Measurements from ENCODE around the gene CAMTA1.

Gene CAMTA1

GRCh38 chr1:7636795-7637526 is 851.7 kb downstream of the CAMTA1 start:
- H3K4me1 ChIP-seq (ENCODE audit: control insufficient read depth, insufficient read depth, low read length) = no peaks in the 10 kb centered on the region
- ChIA-PET CTCF (no interaction called here), POLR2A (no interaction called here)
- H3K9me3 ChIP-seq (ENCODE audit: control insufficient read depth, insufficient read depth, low read depth, low read length) = no peaks in the 10 kb centered on the region
- no peaks in the 10 kb centered on the region for H3K36me3 ChIP-seq (ENCODE audit: control insufficient read depth in 2 of 2, insufficient read depth in 1 of 2, low read length in 2 of 2)
- TF ChIP-seq ZNF473 (tag by site-specific recombination; IDR thresholded peaks at IDR 0.05) (no peak), ZNF132 (tag by site-specific recombination; IDR thresholded peaks at IDR 0.05; ENCODE audit: borderline replicate concordance) (no peak), PRDM10 (tag by site-specific recombination; IDR thresholded peaks at IDR 0.05) (no peak), ZNF223 (tag by site-specific recombination; IDR thresholded peaks at IDR 0.05) (no peak), ZNF514 (tag by site-specific recombination; IDR thresholded peaks at IDR 0.05) (no peak), ZSCAN16 (tag by site-specific recombination; IDR thresholded peaks at IDR 0.05) (no peak), ZNF654 (tag by site-specific recombination; IDR thresholded peaks at IDR 0.05; ENCODE audit: low read depth) (no peak), ZNF48 (tag by site-specific recombination; IDR thresholded peaks at IDR 0.05) (no peak), ZNF324 (tag by site-specific recombination; IDR thresholded peaks at IDR 0.05) (no peak), ATF2 (tag by site-specific recombination; IDR thresholded peaks at IDR 0.05; ENCODE audit: low read depth) (no peak), ZNF394 (tag by site-specific recombination; IDR thresholded peaks at IDR 0.05; ENCODE audit: borderline replicate concordance) (no peak), ZNF221 (tag by site-specific recombination; IDR thresholded peaks at IDR 0.05; ENCODE audit: borderline replicate concordance) (no peak), ZNF610 (tag by site-specific recombination; IDR thresholded peaks at IDR 0.05; ENCODE audit: borderline replicate concordance) (no peak)
- no peak overlapping the region for H3K27ac ChIP-seq (ENCODE audit: extremely low read depth, low read depth, low read length)
- H3K4me3 ChIP-seq (ENCODE audit: low read depth, low read length) = no peak overlapping the region

- no peak overlapping the region for H3K27ac ChIP-seq (ENCODE audit: extremely low read depth, low read depth, low read length)
- H3K9me3 ChIP-seq (ENCODE audit: control insufficient read depth, insufficient read depth, low read depth, low read length) = no peaks in the 10 kb centered on the region
- H3K36me3 ChIP-seq (ENCODE audit: control insufficient read depth in 2 of 2, insufficient read depth in 1 of 2, low read length in 2 of 2) = no peaks in the 10 kb centered on the region
- no peak overlapping the region for H3K4me3 ChIP-seq (ENCODE audit: low read depth, low read length)
- CTCF ChIA-PET = interaction anchor here (0.6 to 0.7 kb wide), 2 partner anchors 71 to 234 kb away, joined by 3 read pairs; no protein-coding TSS in a partner anchor
- POLR2A ChIA-PET = no interaction called here
- no peaks in the 10 kb centered on the region for H3K4me1 ChIP-seq (ENCODE audit: control insufficient read depth, insufficient read depth, low read length)
- TF ChIP-seq PRDM2 (tag by site-specific recombination; IDR thresholded peaks at IDR 0.05; ENCODE audit: borderline replicate concordance) (no peak), ZNF26 (tag by site-specific recombination; IDR thresholded peaks at IDR 0.05) (no peak)
Observed at GRCh38 chr1:7638078-7638477, 852.8 kb downstream of the CAMTA1 start.

Measured in HEK293 (cell line).